Progenitor cell of endocrine pancreas (in vitro differentiated cells): ENCODE results near the gene CCM2. TPM values are rescaled to one million over a fixed set of nuclear protein-coding genes. Genes with fewer than 3 reads are reported as not detected.

Source experiments
- DNase-seq: peaks from one replicate; pipeline ENCODE4 v3.0.0; 2021; ENCODE audit warnings: low spot score; ENCODE audit not compliant: unreplicated experiment
- H3K27ac Mint-ChIP-seq: 2 replicates; pipeline ENCODE4 v1.8.0; 2021; ENCODE audit warnings: mild to moderate bottlenecking, moderate library complexity, mixed read lengths
- H3K27me3 Mint-ChIP-seq: 2 replicates; pipeline ENCODE4 v1.8.0; 2021; ENCODE audit warnings: mixed read lengths
- H3K36me3 Mint-ChIP-seq: 2 replicates; pipeline ENCODE4 v1.8.0; 2022; ENCODE audit warnings: mixed read lengths; ENCODE audit not compliant: insufficient read depth
- H3K4me1 Mint-ChIP-seq: 2 replicates; pipeline ENCODE4 v1.8.0; 2021; ENCODE audit warnings: low read depth, mixed read lengths
- H3K4me3 Mint-ChIP-seq: 2 replicates; pipeline ENCODE4 v1.8.0; 2021; ENCODE audit warnings: low read depth, mild to moderate bottlenecking, moderate library complexity, mixed read lengths
- H3K9me3 Mint-ChIP-seq: 2 replicates; pipeline ENCODE4 v1.8.0; 2021; ENCODE audit warnings: low read depth, mixed read lengths
- total RNA-seq: library from RNA; stranded (reverse); gene quantifications from 2 replicates; pipeline ENCODE4 v1.2.1, GENCODE V29; 2021
- TF ChIP-seq, protein P1 (sequence below): fragments of 200-600 bp; sonication (generic); IDR thresholded peaks from one replicate; pipeline ENCODE4 v1.5.0; 2021; ENCODE audit warnings: antibody characterized with exemption, mild to moderate bottlenecking; ENCODE audit not compliant: unreplicated experiment

Gene CCM2
- total RNA-seq, 1 donor from 2014 or later = 43.0 TPM

DNA sequence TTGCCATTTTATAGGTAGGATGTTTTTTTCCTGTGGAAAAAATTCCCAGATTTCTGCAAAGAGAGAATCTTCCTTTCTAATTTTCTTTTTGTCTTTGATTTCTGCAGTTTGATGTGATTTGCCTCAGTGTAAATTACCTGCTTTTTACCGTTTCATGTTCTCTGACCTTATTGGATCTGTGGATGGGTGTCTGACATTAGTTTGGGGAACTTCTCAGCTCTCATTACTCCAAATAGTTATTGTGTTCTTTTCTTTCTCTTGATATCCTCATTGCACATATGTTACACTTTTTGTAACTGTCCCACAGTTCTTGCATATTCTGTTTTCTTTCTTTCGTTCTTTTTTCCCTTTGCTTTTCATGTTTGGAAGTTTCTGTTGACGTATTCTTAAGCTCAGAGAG, 60.3 kb downstream of the CCM2 start:
- H3K4me3 Mint-ChIP-seq = no peak overlapping the region
- TF ChIP-seq, protein P1, sequence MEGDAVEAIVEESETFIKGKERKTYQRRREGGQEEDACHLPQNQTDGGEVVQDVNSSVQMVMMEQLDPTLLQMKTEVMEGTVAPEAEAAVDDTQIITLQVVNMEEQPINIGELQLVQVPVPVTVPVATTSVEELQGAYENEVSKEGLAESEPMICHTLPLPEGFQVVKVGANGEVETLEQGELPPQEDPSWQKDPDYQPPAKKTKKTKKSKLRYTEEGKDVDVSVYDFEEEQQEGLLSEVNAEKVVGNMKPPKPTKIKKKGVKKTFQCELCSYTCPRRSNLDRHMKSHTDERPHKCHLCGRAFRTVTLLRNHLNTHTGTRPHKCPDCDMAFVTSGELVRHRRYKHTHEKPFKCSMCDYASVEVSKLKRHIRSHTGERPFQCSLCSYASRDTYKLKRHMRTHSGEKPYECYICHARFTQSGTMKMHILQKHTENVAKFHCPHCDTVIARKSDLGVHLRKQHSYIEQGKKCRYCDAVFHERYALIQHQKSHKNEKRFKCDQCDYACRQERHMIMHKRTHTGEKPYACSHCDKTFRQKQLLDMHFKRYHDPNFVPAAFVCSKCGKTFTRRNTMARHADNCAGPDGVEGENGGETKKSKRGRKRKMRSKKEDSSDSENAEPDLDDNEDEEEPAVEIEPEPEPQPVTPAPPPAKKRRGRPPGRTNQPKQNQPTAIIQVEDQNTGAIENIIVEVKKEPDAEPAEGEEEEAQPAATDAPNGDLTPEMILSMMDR = no peak
- H3K27me3 Mint-ChIP-seq = no peaks in the 10 kb centered on the region
- DNase-seq = no peak
- H3K9me3 Mint-ChIP-seq = peaks cover 3% of the 10 kb centered on the region
- no peaks in the 10 kb centered on the region for H3K4me1 Mint-ChIP-seq
- H3K36me3 Mint-ChIP-seq = peaks cover 2% of the 10 kb centered on the region
- H3K27ac Mint-ChIP-seq = no peak overlapping the region

DNA sequence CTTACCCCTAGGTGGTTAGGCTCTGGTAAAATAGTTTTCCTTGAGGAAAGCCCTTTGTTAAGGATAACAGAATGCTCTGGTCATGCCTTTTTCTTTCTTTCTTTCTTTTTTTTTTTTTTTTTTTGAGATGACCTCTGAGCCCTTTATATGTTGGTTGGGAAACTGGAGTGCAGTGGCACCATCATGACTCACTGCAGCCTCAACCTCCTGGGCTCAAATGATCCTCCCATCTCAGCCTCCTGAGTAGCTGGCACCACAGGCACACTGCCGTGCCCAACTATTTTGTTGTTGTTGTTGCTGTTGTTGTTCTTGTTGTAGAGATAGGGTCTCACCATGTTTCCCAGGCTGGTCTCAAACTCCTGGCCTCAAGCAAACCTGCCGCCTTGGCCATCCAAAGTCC, 61.4 kb downstream of the CCM2 start:
- no peaks in the 10 kb centered on the region for H3K4me1 Mint-ChIP-seq
- no peaks in the 10 kb centered on the region for H3K27me3 Mint-ChIP-seq
- TF ChIP-seq, protein P1 = no peak
- no peak overlapping the region for H3K4me3 Mint-ChIP-seq
- no peak for DNase-seq
- H3K36me3 Mint-ChIP-seq = peaks cover 1% of the 10 kb centered on the region
- H3K27ac Mint-ChIP-seq = no peak overlapping the region
- no peaks in the 10 kb centered on the region for H3K9me3 Mint-ChIP-seq

DNA sequence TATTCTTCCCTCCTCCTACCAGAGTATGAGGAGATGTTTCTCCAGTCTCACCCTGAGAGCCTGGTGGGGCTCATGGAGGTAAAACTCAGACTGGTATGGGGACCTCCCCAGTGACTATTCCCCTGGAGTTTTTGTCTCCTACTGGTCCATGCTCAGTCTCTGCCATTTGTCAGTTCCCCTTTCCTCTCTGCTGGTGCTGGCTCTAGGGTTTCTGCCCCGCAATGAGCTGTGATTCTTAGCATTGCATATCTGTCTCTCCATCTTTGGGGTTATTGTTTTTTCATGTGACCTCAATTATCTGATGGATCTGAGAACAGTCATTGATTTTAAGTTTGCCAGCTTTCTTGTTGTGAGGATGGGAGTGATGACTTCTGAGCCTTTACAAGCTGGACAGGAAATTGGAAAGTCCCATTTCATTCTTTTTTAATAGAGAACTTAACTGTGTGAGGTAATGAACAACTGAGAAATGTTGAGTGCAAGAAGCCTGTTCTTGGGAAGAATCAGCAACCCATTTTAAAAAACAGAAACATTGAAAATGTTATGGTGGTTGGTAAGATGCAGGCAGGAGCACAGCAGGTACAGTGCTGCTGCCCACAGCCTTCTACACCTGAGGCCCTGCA, 61.9 kb downstream of the CCM2 start:
- TF ChIP-seq, protein P1 = no peak
- H3K9me3 Mint-ChIP-seq = no peaks in the 10 kb centered on the region
- H3K27ac Mint-ChIP-seq = peak overlapping the region; percentile 21
- no peaks in the 10 kb centered on the region for H3K4me1 Mint-ChIP-seq
- H3K4me3 Mint-ChIP-seq = no peak overlapping the region
- DNase-seq = no peak
- peaks cover 1% of the 10 kb centered on the region for H3K36me3 Mint-ChIP-seq
- H3K27me3 Mint-ChIP-seq = no peaks in the 10 kb centered on the region

DNA sequence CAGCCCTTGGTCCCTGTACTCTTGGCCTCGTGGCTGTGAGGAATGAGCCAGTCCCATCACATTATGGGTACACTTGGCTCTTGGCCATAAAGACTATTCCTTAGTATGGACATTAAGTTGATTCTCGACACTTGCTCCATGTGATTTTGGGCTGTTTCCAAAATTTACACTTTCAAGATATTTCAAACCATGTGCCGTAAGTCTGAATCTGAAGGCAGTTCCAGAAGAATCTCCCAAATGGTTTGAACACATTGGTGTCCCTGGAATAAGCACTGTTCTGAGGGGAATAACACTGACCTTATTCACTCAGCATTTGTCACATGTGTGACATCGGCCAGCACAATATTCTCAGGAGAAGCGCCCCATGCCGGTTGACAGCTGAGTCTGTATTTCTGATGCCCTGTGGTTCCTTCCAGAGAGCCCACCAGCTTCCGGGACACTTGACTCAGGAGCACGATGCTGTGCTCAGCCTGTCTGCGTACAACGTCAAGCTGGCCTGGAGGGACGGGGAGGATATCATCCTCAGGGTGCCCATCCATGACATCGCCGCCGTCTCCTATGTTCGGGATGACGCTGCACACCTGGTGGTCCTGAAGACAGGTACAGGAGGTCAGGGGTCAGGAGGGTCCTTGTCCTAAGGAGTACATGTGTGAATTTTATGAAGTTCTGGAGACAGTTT, 64.2 kb downstream of the CCM2 start:
- no peak overlapping the region for H3K4me3 Mint-ChIP-seq
- no peaks in the 10 kb centered on the region for H3K4me1 Mint-ChIP-seq
- TF ChIP-seq, protein P1 = no peak
- no peaks in the 10 kb centered on the region for H3K27me3 Mint-ChIP-seq
- H3K36me3 Mint-ChIP-seq = peaks cover 3% of the 10 kb centered on the region
- no peak overlapping the region for H3K27ac Mint-ChIP-seq
- DNase-seq = no peak
- no peaks in the 10 kb centered on the region for H3K9me3 Mint-ChIP-seq

DNA sequence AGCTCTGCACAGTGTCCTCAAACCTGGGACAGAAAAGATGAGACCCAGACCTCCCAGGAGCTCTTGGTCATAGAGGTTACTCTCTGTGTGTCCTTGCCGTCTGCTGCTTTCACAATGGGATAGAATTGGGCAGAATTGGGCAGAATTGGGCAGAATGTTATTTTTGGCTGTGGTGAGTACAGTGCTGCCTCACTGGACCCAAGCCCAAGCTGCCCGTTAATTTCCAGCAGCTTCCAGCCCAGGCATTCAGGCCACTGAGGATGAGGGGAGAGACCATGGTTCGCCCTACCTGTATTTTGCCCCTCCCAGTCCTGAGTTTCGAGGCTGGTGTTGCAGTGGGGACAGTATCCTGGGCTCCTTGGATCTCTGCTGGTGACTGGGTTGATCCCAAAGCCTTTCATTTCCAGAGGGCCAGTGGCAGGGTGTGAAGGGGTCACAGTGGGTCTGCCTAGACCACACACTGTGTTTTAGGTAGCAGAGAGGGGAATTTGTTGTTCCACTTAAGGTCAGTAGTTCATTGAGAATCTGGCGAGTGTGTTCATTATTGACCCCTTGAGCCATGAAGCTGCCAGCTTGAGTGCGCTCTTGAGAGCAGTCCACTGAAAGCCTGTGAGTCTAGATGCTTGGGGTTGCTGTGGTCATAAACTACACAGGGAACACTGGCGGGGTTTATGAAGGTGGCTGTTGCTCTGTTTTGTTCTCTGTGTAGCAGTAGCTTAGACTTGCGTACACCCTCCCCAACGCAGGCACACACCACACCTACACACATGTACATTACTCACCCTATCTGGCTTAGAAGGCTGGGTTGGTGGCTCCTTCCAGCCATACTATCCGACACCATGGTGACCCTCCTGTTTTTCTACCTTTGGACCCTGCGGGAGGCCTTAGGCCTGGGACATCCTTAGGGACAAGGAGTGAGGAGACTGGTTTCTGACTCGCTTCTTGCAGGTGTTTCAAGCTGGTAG, 65.3 kb downstream of the CCM2 start:
- Mint-ChIP-seq H3K4me1 (no peaks in the 10 kb centered on the region), H3K27ac (no peak overlapping the region), H3K36me3 (peaks cover 3% of the 10 kb centered on the region), H3K9me3 (no peaks in the 10 kb centered on the region), H3K27me3 (no peaks in the 10 kb centered on the region), H3K4me3 (no peak overlapping the region)
- TF ChIP-seq, protein P1 = no peak
- no peak for DNase-seq
